Measurements from ENCODE around the gene PPT1. TPM values are rescaled to one million over a fixed set of nuclear protein-coding genes. Genes with fewer than 3 reads are reported as not detected.

The PPT1 gene
- total and polyA plus RNA-seq, 2 of the 8 experiments (the other 6 are each of a cell fraction or from before 2014, with no cell fraction given) = 77.1 to 150 TPM

GRCh38 chr1:40102896-40103295 lies 5.8 kb upstream of the PPT1 start:
- H2AK5ac ChIP-seq (ENCODE audit: low read depth, low read length) = no peak overlapping the region
- no peak overlapping the region for H3K56ac ChIP-seq (replicated peaks; ENCODE audit: insufficient read length, low read depth, low read length)
- WGBS, 2 experiments (ENCODE audit: extremely low coverage in 1 of 2, insufficient coverage in 1 of 2, insufficient read length in 1 of 2, insufficient replicate concordance in 2 of 2, low coverage in 1 of 2, low lambda C conversion rate in 2 of 2, missing lambda C conversion rate in 1 of 2) = 100% methylated on average over 3 of the region's 3 CpGs; no CpG with 5 or more reads in 1 of the 2 experiments
- no peak overlapping the region for H2BK20ac ChIP-seq (ENCODE audit: low read length)
- H4K8ac ChIP-seq (ENCODE audit: extremely low read depth, insufficient read depth, low read length) = no peak overlapping the region
- no peak overlapping the region for H3K18ac ChIP-seq (ENCODE audit: extremely low read depth, low read length)
- no peaks in the 10 kb centered on the region for H4K20me1 ChIP-seq (replicated peaks in 1 of 2; ENCODE audit: control insufficient read depth in 1 of 2, insufficient read depth in 2 of 2, low read length in 2 of 2)
- POLR2A ChIA-PET (ENCODE audit: partially characterized antibody) = no interaction called here
- no peak overlapping the region for H3K23ac ChIP-seq (ENCODE audit: insufficient read length)
- H3K9ac ChIP-seq (replicated peaks in 1 of 4; ENCODE audit: extremely low read depth in 1 of 4, low read depth in 3 of 4, low read length in 3 of 4) = no peak overlapping the region
- no peaks in the 10 kb centered on the region for H3K79me1 ChIP-seq (ENCODE audit: low read depth, low read length)
- no peak for FAIRE-seq
- H3K4me2 ChIP-seq (ENCODE audit: insufficient read depth in 1 of 2, low read depth in 2 of 2, low read length in 2 of 2) = no peak overlapping the region
- no peak overlapping the region for H3K4ac ChIP-seq (replicated peaks; ENCODE audit: insufficient read length, low read depth, low read length)
- H3K4me1 ChIP-seq (replicated peaks in 1 of 4; ENCODE audit: control insufficient read depth in 3 of 4, insufficient read depth in 4 of 4, low read length in 3 of 4) = no peaks in the 10 kb centered on the region
- no peak overlapping the region for H2BK5ac ChIP-seq (ENCODE audit: low read depth, low read length)
- no peaks in the 10 kb centered on the region for H3K23me2 ChIP-seq (ENCODE audit: low read depth, low read length)
- H2BK120ac ChIP-seq (replicated peaks; ENCODE audit: low read depth, low read length) = no peak overlapping the region
- H3K14ac ChIP-seq (ENCODE audit: insufficient read length) = no peak overlapping the region
- H4K5ac ChIP-seq (ENCODE audit: insufficient read length, low read depth, low read length) = no peak overlapping the region
- no peaks in the 10 kb centered on the region for H3K79me2 ChIP-seq (ENCODE audit: control insufficient read depth in 1 of 2, insufficient read depth in 2 of 2, low read length in 2 of 2)
- H3K27ac ChIP-seq (ENCODE audit: low read depth, low read length) = no peak overlapping the region
- no peak overlapping the region for H2BK15ac ChIP-seq (ENCODE audit: low read length)
- no peak overlapping the region for H3K4me3 ChIP-seq (ENCODE audit: extremely low read depth in 1 of 4, insufficient read depth in 2 of 4, low read depth in 3 of 4, low read length in 4 of 4)
- no peaks in the 10 kb centered on the region for H3K9me3 ChIP-seq (ENCODE audit: insufficient read depth in 2 of 2, low read depth in 1 of 2, low read length in 1 of 2)
- peaks cover 0 to 1% (median 0%) of the 10 kb centered on the region in 4 experiments; a peak in 1 of 7 replicates for H3K27me3 ChIP-seq (replicated peaks in 1 of 4; ENCODE audit: control insufficient read depth in 3 of 4, extremely low read depth in 1 of 4, insufficient read depth in 3 of 4, low read length in 3 of 4)
- CTCF ChIA-PET (ENCODE audit: partially characterized antibody) = interaction anchor here (0.7 to 1.6 kb wide), 2 partner anchors 24 to 41 kb away, joined by 3 to 4 read pairs; no protein-coding TSS in a partner anchor
- H2BK12ac ChIP-seq (ENCODE audit: low read depth, low read length) = no peak overlapping the region
- H4K91ac ChIP-seq (replicated peaks; ENCODE audit: insufficient read length, low read length) = no peak overlapping the region
- H2AFZ ChIP-seq (ENCODE audit: low read length) = no peak overlapping the region
- no peak for DNase-seq (ENCODE audit: low read depth in 1 of 2, low spot score in 2 of 2)
- H3K36me3 ChIP-seq (ENCODE audit: control insufficient read depth in 2 of 4, insufficient read depth in 4 of 4, low read length in 3 of 4) = no peaks in the 10 kb centered on the region
- TF ChIP-seq EZH2 (IDR thresholded peaks at IDR 0.05; ENCODE audit: low read depth, low read length, severe bottlenecking) (no peak), BRCA1 (IDR thresholded peaks at IDR 0.05; ENCODE audit: low read depth, low read length) (no peak), RAD21 (IDR thresholded peaks at IDR 0.05 in 1 of 2, conservative IDR thresholded peaks at IDR 0.05 in 1 of 2; ENCODE audit: low read depth in 2 of 2, low read length in 2 of 2) (no peak), SP4 (IDR thresholded peaks at IDR 0.05; ENCODE audit: low read length) (no peak), GABPA (IDR thresholded peaks at IDR 0.05; ENCODE audit: borderline replicate concordance, insufficient read depth, low read length) (no peak), RBBP5 (IDR thresholded peaks at IDR 0.05; ENCODE audit: borderline replicate concordance, low read depth, low read length) (no peak), GTF2F1 (IDR thresholded peaks at IDR 0.05; ENCODE audit: borderline replicate concordance, low read depth, low read length) (no peak), USF2 (IDR thresholded peaks at IDR 0.05; ENCODE audit: low read length) (no peak), TAF1 (IDR thresholded peaks at IDR 0.05; ENCODE audit: low read depth, low read length) (no peak), SUZ12 (IDR thresholded peaks at IDR 0.05; ENCODE audit: low read length) (no peak), CEBPB (IDR thresholded peaks at IDR 0.05; ENCODE audit: low read depth, low read length) (no peak), HDAC2 (IDR thresholded peaks at IDR 0.05; ENCODE audit: borderline replicate concordance in 1 of 2, low read depth in 2 of 2, low read length in 2 of 2) (no peak), SP2 (IDR thresholded peaks at IDR 0.05; ENCODE audit: low read length) (no peak)

All from H1 (cell line).